ENCODE results near the gene TCF12.

DNA sequence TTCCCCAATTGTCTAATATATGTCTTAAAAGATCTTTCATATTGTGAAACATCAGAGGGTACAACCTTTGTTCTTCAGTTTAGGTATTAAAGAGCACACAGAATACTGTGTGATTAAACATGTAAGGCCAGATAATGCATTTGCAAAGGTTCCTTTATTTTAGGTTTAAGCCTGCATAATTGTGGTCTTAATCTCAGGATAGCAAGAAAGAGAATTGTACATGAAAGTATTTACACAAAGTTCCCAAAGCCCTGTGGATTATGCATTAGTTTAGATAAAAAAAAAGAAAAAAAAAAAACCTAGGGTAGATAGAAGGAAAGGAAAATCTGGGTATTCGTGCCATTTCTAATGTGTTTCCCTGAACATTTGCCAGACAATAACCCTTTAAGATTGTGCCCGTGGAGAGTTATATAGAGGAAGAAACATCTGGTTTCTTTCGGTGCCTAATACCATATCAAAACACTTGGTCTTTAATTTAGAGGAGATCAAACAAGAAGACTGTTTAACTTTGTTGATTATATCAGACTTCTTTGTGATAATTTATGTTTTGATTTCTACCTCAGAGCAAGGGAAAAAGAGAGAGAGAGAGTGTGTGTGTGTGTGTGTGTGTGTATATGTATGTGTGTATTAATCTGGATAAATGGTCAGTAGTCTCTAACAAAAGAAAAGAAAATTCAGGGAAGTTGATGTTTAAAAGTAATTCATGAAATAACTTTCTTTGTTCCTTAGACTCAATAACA is 318.3 kb downstream of the TCF12 start:
- TF ChIP-seq TCF12 (IDR thresholded peaks at IDR 0.05; ENCODE audit: low read depth) (no peak), FOXM1 (IDR thresholded peaks at IDR 0.05; ENCODE audit: borderline replicate concordance, low read depth) (no peak), TAF1 (IDR thresholded peaks at IDR 0.05; ENCODE audit: low read depth) (no peak)
